DOHH2 (cell line): ENCODE measurements around the gene SMPDL3A.

ENCODE experiments used
- H3F3A ChIP-seq: fragments of 200-600 bp; sonication (generic), shearing (Covaris generic); 2 replicates; pipeline ENCODE4 v1.6.0; 2016; ENCODE audit warnings: antibody characterized with exemption, mild to moderate bottlenecking; ENCODE audit not compliant: control insufficient read depth, insufficient read depth
- H3K27ac ChIP-seq: fragments of 200-600 bp; sonication (generic); 2 replicates; pipeline ENCODE4 v1.5.1; 2014; ENCODE audit warnings: low read depth, mild to moderate bottlenecking, low read length, moderate library complexity
- H3K27me3 ChIP-seq: fragments of 200-600 bp; sonication (generic); 2 replicates; pipeline ENCODE4 v1.6.1; 2014; ENCODE audit warnings: mild to moderate bottlenecking, low read length, mixed read lengths; ENCODE audit not compliant: control insufficient read depth
- H3K36me3 ChIP-seq: fragments of 200-600 bp; sonication (generic); 2 replicates; pipeline ENCODE4 v1.6.1; 2014; ENCODE audit warnings: mild to moderate bottlenecking, low read length, moderate library complexity, mixed read lengths; ENCODE audit not compliant: control insufficient read depth
- H3K4me1 ChIP-seq: fragments of 200-600 bp; sonication (generic); 2 replicates; pipeline ENCODE4 v1.6.1; 2014; ENCODE audit warnings: mild to moderate bottlenecking, low read length, mixed read lengths; ENCODE audit not compliant: control insufficient read depth
- H3K4me2 ChIP-seq: fragments of 200-600 bp; sonication (generic); 2 replicates; pipeline ENCODE4 v1.6.0; 2014; ENCODE audit warnings: mild to moderate bottlenecking, low read length, moderate library complexity
- H3K4me3 ChIP-seq: fragments of 200-600 bp; sonication (generic); 2 replicates; pipeline ENCODE4 v1.5.1; 2014; ENCODE audit warnings: mild to moderate bottlenecking, low read length, mixed read lengths
- H3K79me2 ChIP-seq: fragments of 200-600 bp; sonication (generic); 2 replicates; pipeline ENCODE4 v1.6.1; 2014; ENCODE audit warnings: mild to moderate bottlenecking, low read length, mixed read lengths; ENCODE audit not compliant: control insufficient read depth
- H3K9me2 ChIP-seq: fragments of 200-600 bp; sonication (generic); replicated peaks from 2 replicates; pipeline ENCODE4 v1.6.1; 2014; ENCODE audit warnings: mild to moderate bottlenecking, low read length, mixed read lengths; ENCODE audit not compliant: control insufficient read depth
- H3K9me3 ChIP-seq: fragments of 200-600 bp; sonication (generic); 2 replicates; pipeline ENCODE4 v1.6.1; 2014; ENCODE audit warnings: antibody characterized with exemption, low read length, mixed read lengths; ENCODE audit not compliant: control insufficient read depth, insufficient read depth
- H4K20me1 ChIP-seq: fragments of 200-600 bp; sonication (generic); 2 replicates; pipeline ENCODE4 v1.6.0; 2014; ENCODE audit warnings: low read depth, mild to moderate bottlenecking, antibody characterized with exemption, low read length, moderate library complexity; ENCODE audit not compliant: control insufficient read depth, insufficient read depth
- EZH2phosphoT487 ChIP-seq: fragments of 200-600 bp; sonication (generic); IDR thresholded peaks from 2 replicates; pipeline ENCODE4 v1.6.1; 2017; ENCODE audit warnings: borderline replicate concordance, mild to moderate bottlenecking, antibody characterized with exemption, low read length, moderate library complexity, mixed read lengths
- TF ChIP-seq, protein P1 (sequence below): fragments of 200-600 bp; sonication (generic); IDR thresholded peaks from one replicate; pipeline ENCODE4 v1.5.1; 2014; ENCODE audit warnings: antibody characterized with exemption, mild to moderate bottlenecking, low read depth, low read length; ENCODE audit not compliant: poor library complexity, severe bottlenecking

SMPDL3A gene

DNA sequence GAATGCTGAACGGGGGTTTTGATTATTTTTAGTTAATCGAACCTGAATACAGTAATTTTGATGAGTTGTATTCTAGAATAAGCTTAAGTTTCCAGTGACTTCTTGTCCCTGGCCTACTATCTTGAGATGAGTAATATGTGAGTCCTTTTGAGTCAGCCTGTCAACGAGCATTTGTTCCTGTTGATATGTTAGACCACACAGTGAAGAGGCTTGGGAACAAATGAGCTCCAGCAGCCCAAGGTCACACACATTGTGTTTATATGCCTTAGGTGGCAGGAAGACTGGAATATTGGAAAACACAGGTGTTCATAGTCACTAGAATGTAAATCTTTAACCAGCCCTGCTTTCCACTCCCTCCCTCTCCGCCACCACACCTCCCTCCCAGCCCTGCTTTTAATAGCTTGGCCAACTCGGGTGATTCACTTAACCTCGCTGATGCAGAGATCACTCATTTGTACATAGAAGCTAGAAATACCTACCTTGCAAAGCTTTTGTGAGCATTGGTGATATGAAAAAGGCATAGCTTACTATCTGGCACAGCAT is 9.1 kb downstream of the SMPDL3A start:
- Histone ChIP-seq H3K9me3 (no peaks in the 10 kb centered on the region), H3F3A (no peaks in the 10 kb centered on the region), H4K20me1 (no peaks in the 10 kb centered on the region), H3K9me2 (no peaks in the 10 kb centered on the region), H3K79me2 (no peaks in the 10 kb centered on the region), H3K4me2 (no peak overlapping the region), H3K27me3 (no peaks in the 10 kb centered on the region), H3K36me3 (no peaks in the 10 kb centered on the region), H3K4me3 (no peak overlapping the region), H3K4me1 (no peaks in the 10 kb centered on the region), H3K27ac (no peak overlapping the region)
- TF ChIP-seq EZH2phosphoT487, result no peak
- TF ChIP-seq, protein P1, sequence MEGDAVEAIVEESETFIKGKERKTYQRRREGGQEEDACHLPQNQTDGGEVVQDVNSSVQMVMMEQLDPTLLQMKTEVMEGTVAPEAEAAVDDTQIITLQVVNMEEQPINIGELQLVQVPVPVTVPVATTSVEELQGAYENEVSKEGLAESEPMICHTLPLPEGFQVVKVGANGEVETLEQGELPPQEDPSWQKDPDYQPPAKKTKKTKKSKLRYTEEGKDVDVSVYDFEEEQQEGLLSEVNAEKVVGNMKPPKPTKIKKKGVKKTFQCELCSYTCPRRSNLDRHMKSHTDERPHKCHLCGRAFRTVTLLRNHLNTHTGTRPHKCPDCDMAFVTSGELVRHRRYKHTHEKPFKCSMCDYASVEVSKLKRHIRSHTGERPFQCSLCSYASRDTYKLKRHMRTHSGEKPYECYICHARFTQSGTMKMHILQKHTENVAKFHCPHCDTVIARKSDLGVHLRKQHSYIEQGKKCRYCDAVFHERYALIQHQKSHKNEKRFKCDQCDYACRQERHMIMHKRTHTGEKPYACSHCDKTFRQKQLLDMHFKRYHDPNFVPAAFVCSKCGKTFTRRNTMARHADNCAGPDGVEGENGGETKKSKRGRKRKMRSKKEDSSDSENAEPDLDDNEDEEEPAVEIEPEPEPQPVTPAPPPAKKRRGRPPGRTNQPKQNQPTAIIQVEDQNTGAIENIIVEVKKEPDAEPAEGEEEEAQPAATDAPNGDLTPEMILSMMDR, result no peak

DNA sequence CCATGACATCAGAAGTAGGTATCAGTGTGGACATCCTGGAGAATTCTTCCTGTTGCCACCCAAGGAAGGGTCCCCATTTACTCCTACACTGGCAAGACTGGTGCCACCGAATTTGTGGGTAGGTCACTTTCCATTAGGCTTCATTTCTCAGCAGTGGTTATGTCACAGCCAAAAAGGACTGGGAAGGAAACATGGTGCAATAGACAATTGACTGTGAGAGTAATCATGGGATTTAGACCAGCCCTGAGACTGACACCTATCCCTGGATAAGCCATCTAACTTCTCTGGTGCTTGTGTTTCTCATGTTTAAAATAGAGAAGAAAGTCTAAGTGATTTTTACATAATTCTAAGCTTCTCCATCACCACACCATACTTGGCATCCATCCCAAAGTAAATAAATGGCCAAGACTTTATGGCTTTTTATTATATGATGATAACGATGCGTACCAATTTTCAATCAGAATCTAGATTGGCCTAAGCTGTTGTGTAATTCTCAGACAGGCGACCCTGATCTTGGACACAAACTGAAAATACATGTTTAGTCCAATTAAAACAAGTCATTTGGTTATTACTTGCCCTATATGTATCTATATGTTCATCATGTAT is 10.2 kb downstream of the SMPDL3A start:
- TF ChIP-seq EZH2phosphoT487, result no peak
- TF ChIP-seq, protein P1, result no peak
- no peak overlapping the region for H3K4me2 ChIP-seq
- no peaks in the 10 kb centered on the region for H3K27me3 ChIP-seq
- H3K27ac ChIP-seq, result no peak overlapping the region
- H3K4me1 ChIP-seq, result no peaks in the 10 kb centered on the region
- H3F3A ChIP-seq, result no peaks in the 10 kb centered on the region
- no peaks in the 10 kb centered on the region for H3K9me2 ChIP-seq
- no peaks in the 10 kb centered on the region for H4K20me1 ChIP-seq
- H3K4me3 ChIP-seq, result no peak overlapping the region
- no peaks in the 10 kb centered on the region for H3K36me3 ChIP-seq
- no peaks in the 10 kb centered on the region for H3K9me3 ChIP-seq
- H3K79me2 ChIP-seq, result no peaks in the 10 kb centered on the region

DNA sequence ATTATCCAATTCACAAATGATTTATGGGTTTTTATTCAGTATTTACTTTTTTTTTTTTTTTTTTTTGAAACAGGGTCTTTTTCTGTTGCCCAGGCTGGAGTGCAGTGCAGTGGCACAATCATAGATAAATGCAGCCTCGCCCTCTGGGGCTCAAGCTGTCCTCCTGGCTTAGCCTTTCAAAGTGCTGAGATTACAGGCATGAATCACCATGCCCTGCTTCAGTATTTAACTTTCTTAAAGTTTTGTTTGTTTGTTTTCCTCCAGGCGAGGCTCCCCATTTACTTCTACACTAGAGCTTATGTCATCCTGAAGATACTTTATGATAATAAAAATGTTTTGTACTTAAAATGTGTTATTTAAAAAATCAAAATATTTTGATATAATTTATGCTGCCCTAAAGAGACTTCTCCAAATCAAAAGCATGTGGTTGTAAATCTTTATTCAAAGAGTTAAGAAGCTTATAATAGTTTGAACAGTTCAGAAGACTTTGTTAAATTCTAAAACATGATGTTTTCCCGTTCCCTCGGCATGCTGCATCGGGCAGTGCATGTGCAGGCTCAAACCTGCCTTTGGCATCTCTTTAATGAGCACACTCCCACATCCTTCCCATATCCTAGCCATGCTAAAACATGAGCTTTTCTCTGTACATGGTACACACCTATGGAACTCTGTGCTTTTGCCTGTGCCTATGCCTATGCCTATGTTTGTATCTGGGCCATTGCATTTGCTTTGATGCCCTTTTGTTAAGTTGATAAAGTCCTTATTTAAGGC is 11.0 kb downstream of the SMPDL3A start:
- Histone ChIP-seq H3K4me3 (no peak overlapping the region), H3K9me2 (no peaks in the 10 kb centered on the region), H4K20me1 (no peaks in the 10 kb centered on the region), H3K4me1 (no peaks in the 10 kb centered on the region), H3K27ac (no peak overlapping the region), H3F3A (no peaks in the 10 kb centered on the region), H3K36me3 (no peaks in the 10 kb centered on the region), H3K9me3 (no peaks in the 10 kb centered on the region), H3K27me3 (no peaks in the 10 kb centered on the region), H3K4me2 (no peak overlapping the region), H3K79me2 (no peaks in the 10 kb centered on the region)
- TF ChIP-seq, protein P1, result no peak
- TF ChIP-seq EZH2phosphoT487, result no peak
